ENCODE measurements around the gene RNASE11.

DNA sequence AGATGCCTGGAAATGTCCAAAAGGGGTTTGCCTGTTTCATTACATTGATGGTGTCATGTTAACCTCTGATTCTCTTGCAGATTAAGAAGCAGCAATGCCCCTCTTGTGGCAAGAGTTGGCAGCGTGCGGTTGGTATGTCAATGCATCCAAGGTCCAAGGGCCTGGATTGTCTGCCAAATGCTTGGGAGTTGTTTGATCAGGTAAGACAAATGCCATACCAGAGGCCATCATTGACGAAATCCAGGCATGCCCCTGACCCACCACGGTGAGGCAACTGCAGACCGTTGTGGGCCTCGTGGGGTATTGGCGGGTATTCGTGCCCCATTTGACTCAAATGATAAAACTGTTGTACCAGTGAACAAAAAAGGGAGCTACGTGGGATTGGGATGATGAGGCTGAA lies 14.8 kb upstream of the RNASE11 start:
- TF ChIP-seq POLR2AphosphoS5 (IDR thresholded peaks at IDR 0.05; ENCODE audit: low read depth, low read length) (no peak), SIN3A (IDR thresholded peaks at IDR 0.05; ENCODE audit: borderline replicate concordance, insufficient read depth, low read length) (no peak), TAF1 (IDR thresholded peaks at IDR 0.05; ENCODE audit: borderline replicate concordance, insufficient read depth, low read length) (no peak)
- TF ChIP-seq, protein P1, sequence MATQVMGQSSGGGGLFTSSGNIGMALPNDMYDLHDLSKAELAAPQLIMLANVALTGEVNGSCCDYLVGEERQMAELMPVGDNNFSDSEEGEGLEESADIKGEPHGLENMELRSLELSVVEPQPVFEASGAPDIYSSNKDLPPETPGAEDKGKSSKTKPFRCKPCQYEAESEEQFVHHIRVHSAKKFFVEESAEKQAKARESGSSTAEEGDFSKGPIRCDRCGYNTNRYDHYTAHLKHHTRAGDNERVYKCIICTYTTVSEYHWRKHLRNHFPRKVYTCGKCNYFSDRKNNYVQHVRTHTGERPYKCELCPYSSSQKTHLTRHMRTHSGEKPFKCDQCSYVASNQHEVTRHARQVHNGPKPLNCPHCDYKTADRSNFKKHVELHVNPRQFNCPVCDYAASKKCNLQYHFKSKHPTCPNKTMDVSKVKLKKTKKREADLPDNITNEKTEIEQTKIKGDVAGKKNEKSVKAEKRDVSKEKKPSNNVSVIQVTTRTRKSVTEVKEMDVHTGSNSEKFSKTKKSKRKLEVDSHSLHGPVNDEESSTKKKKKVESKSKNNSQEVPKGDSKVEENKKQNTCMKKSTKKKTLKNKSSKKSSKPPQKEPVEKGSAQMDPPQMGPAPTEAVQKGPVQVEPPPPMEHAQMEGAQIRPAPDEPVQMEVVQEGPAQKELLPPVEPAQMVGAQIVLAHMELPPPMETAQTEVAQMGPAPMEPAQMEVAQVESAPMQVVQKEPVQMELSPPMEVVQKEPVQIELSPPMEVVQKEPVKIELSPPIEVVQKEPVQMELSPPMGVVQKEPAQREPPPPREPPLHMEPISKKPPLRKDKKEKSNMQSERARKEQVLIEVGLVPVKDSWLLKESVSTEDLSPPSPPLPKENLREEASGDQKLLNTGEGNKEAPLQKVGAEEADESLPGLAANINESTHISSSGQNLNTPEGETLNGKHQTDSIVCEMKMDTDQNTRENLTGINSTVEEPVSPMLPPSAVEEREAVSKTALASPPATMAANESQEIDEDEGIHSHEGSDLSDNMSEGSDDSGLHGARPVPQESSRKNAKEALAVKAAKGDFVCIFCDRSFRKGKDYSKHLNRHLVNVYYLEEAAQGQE (IDR thresholded peaks at IDR 0.05; ENCODE audit: insufficient read depth in 1 of 2, low read depth in 2 of 2, low read length in 2 of 2): no peak

Data from PFSK-1 (cell line).